GM19467 (cell line): ENCODE measurements around the gene ZFP1.

Experiments used
- ATAC-seq: cut with Tn5 transposase; IDR thresholded peaks from one replicate; pipeline ENCODE4 v1.9.1; 2021; ENCODE audit warnings: mild to moderate bottlenecking, moderate library complexity; ENCODE audit not compliant: unreplicated experiment

Gene ZFP1

DNA sequence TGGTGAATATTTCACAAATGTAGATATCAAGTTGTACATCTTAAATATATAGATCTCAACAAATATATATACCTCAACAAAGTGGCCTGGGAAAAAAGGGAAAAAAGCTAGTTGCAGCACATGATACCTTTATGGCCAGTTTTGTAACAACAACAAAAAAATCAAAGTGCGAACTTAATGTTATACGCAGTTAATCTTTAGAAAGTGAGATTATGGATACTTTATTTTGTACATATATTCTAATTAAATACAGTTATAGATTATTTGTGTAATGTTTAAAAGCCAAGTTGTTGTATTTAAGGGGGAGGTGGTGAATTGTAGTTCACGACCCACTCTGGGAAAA lies 385 bp upstream of the ZFP1 start:
- ATAC-seq, result no peak

DNA sequence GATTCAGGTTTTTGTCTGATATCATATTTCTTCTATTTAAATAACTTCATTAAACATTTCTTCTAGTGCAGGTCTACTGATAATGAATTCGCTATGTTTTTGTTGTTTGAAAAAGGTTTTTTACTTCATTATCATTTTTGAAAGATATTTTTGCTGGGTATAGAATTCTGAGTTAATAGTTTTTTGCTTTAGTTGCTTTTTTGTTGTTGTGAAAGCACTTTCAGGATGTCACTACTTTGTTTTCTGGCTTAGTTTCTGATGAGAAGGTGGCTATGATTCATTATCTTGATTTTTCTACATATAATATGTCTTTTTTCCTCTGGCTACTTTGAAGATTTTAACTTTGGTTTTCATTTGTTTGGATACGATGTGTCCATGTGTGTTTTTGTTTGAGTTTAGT lies 3.5 kb downstream of the ZFP1 start:
- no peak for ATAC-seq

DNA sequence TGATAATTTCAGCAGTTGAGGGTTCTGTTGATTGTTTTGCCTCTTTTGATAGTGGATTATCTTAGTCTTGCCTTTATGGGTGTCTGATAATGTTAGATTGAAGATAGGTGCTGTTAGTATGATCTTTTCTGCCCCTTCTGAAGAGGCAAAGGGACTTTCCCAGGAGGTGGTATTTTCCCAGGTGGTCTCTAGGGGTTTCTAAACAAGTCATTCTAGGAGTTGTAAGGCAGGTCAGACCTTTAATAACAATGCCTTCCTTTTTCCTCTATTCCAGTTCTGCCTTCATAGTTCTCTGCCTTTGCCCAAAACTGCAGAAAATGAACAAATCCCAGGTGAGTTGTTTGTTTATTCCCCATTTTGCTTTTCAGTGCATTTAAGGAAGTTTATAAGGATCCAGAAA lies 4.3 kb downstream of the ZFP1 start:
- no peak for ATAC-seq

DNA sequence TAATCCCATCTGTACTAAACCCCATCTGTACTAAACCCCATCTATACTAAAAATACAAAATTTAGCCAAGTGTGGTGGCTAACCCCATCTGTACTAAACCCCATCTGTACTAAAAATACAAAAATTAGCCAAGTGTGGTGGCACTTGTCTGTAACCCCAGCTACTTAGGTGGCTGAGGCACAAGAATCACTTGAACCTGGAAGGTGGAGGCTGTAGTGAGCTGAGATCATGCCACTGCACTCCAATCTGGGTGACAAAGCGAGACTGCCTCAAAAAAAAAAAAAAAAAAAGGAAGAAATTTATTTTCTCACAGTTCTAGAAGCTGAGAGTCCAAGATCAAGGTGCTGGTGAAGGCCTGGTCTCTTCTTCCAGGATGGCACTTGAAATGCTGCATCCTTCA lies 12.1 kb downstream of the ZFP1 start:
- ATAC-seq, result no peak

DNA sequence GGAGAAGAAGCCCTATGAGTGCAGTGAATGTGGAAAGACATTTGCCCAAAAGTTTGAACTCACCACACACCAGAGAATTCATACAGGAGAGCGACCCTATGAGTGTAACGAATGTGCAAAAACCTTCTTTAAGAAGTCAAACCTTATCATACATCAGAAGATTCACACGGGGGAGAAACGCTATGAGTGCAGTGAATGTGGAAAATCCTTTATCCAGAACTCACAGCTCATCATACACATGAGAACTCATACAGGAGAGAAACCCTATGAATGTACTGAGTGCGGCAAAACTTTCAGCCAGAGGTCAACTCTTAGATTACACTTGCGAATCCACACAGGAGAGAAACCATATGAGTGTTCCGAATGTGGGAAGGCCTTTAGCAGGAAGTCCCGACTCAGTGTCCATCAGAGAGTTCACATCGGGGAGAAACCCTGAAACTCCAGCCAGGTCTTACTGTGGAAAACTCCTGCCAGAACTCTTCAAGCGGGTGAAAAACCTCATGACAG lies 21.6 kb downstream of the ZFP1 start:
- no peak for ATAC-seq

DNA sequence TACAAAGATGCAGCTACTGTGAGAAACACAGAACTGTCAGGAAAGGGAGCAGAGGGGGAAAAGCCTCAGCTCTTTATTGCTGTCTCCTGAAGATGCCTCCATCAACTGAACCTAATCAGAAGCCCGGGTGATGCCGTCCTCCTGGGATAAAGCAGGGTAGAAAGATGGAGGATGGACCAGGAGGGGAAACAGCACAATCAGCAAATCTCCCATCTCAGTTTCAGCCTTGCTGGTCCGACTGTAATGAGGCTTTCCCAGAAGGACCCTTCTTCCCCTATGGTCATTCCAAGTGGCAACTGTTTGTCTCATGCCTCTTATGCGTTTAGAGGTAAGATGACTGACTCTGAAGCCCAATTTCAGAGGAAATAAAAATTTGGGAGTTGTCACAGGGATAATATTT lies 24.3 kb downstream of the ZFP1 start:
- ATAC-seq, result no peak

DNA sequence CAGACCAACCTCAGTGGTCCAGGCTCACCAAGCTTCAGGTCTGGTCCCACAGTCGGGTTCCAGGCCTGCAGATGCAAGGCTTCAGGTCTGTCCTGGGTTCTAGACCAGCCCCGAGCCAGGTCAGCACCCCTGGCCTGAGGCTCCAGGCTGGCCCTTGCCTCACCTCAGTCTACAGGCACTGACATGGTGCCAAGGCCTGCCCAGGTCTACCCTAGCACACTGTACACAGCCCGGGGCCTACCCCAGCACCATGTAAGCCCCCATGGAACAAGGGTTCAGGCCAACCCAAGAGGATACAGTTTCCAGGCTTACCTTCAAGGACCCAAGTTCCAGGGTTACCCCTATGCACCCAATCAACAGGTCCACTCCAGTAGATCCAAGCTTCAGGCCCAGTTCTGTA lies 26.8 kb downstream of the ZFP1 start:
- no peak for ATAC-seq

DNA sequence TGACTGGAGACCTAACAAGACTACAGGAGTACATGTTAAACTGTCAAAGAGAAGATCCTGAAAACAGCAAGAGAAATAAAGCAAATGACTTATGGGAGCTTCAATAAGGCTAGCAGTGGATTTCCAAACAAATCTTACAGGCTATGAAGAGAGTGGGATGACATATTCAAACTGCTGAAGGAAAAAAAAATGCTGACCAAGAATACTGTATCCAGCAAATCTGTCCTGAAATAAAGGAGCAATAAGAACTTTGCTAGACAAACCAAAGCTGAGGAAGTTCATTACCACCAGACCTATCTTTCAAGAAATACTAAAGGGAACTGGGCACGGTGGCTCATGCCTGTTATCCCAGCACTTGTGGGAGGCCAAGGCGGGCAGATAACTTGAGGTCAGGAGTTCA lies 28.6 kb downstream of the ZFP1 start:
- no peak for ATAC-seq

DNA sequence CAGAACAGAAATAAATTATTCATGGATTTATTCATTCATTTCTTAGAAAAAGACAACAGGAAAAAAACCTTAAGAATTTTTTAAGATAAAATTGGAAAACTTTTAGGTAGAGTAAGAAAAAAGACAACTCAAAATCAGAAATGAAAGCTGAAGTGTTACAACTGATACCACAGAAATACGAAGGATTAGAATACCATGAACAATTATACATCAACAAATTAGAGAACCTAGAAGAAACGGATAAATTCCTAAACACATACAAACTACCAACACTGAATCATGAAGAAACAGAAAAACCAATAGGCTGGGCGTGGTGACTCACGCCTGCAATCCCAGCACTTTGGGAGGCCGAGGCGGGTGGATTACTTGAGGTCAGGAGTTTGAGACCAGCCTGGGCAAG lies 30.9 kb downstream of the ZFP1 start:
- no peak for ATAC-seq

DNA sequence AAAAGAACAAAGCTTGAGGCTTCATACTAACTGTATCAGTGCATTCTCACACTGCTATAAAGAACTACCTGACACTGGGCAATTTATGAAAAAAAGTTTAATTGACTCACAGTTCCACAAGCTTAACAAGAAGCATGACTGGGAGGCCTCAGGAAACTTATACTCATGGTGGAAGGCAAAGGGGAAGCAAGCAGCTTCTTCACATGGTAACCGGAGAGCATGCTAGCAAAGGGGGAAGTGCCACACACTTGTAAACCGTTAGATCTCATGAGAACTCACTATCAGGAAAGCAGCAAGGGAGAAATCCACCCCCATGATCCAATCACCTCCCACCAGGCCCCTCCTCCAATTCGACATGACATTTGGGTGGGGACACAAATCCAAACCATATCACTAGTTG lies 33.3 kb downstream of the ZFP1 start:
- ATAC-seq, result no peak

DNA sequence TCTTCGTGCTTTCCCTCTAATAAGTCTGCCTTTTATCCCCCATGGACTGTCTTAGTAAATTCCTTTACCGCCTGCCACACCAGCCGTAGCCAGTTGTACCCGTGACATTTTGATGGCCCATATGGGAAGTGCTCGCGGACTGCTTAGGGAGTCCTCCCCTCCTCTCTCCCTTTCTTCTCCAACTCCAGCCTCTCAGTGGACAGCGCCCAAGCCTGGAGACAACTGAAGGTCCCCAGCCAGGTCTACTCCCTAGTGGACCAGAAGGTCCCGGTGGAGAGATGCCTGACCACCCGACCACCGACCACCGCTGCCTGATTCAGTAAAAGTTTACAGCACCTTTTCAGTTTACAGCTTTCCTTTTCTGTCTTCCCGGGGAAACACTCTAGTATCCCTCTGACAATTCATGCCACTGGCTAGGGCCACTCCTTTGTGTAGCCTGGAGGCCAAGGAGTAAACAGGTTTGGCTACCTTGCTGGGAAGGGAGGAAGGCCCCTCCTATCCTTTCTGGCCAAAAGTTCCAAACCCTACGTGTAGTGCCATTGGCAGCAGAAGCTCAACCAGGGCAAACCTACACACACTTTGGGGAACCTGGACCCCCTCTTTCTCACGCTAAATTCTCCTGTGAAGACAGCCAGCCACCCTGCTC lies 40.6 kb downstream of the ZFP1 start:
- no peak for ATAC-seq

DNA sequence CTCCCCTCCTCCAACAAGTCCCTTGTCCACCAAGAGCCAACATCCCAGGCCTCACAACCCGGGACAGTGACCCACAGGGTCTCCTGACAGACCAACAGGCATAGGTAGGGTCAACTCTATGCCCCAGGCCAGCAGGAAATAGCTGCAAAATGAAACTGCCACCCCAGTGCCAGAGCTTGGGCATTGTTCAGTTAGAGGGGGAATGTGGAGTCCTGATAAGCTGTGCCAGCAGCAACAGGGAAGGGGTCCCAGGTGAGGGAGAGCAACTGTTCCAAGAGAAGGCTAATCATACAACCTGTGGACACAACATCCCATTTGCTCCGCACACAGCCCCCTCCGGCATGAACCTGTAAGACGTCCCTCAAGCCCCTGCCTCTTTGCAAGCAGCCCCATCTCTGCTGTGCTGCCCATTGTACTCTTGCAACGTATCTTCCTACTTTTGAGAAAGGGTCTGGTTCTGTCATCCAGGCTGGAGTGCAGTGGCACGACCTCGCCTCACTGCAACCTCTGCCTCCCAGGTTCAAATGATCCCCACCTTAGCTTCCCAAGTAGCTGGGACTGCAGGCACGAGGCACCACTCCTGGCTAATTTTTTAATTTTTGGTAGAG lies 41.4 kb downstream of the ZFP1 start:
- ATAC-seq, result no peak

DNA sequence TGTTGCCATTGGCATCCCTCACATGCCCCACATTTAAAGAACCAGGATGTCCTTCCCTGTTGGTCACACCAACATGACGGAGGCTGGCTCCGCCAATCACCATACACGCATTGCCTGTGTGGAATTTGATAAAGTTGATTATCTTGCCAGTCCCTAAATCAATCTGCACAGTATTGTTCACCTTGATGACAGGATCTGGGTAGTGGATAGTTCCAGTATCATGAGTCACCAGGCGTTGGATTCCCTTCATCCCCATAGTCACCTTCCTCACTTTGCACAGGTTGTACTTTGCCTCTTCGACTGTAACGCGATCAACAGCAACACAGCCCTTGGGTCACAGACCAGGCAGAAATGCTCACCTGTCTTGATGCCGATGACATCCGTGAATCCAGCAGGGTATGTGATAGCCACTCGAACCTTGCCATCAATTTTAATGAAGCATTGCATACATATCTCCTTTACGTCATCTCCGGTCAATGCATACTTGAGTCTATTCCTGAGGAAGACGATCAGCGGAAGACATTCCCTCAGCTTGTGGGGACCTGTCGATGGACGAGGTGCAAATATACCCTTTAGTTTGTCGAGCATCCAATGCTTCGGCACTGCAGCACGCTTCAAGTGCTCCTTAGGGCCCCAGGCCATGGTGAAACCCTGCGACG lies 44.4 kb downstream of the ZFP1 start:
- no peak for ATAC-seq

DNA sequence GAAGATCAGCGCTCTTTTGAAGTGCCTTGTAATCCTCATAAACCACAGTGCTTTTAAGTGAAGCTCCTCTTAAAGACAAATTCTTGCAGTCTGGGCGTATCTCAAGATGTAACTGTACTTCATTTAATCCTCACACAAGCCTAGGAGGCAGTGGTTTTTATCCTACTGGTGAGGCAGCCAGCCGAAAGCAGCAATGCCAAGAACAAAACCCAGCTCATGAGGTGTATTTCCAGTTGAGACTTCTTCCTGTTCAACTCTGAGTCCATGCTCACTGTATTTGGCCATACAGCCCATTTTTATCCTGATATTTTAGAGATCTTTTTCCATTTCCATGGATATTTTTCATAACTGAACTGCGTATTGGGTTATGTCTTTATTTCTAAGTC lies 44.9 kb downstream of the ZFP1 start:
- ATAC-seq, result no peak

DNA sequence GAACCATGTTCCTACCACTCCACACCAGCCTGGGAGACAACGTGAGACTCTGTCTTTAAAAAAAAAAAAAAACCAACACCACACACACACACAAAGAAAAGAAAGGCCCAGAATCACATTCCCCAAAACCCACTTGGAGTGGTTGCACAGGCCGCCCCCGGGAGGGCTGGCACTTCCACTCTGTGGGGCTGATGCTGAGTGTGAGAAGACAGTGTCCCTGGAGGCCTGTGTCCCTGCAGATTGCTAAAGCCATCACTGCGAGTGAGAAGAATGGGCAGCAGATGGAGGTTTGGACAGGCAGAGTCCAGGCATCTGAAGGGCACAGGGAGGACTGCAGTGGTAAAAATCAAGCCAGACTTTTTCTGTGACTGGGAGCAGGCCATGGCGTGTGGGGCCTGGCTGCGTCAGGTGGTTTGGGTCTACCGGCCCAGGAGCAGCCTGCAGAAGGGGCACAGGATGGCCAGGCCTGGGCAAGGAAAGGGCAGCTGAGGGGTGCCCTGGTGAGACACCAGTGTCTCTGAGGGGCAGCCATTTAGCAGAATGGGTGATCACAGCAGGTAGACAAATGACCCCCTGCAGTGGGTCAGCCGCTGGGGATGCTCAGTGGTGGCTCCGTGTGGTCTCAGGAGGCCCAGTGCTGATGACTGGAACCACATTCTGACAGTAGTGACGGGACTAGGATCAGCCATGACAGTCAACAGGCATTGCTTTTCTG lies 45.6 kb downstream of the ZFP1 start:
- ATAC-seq, result no peak

DNA sequence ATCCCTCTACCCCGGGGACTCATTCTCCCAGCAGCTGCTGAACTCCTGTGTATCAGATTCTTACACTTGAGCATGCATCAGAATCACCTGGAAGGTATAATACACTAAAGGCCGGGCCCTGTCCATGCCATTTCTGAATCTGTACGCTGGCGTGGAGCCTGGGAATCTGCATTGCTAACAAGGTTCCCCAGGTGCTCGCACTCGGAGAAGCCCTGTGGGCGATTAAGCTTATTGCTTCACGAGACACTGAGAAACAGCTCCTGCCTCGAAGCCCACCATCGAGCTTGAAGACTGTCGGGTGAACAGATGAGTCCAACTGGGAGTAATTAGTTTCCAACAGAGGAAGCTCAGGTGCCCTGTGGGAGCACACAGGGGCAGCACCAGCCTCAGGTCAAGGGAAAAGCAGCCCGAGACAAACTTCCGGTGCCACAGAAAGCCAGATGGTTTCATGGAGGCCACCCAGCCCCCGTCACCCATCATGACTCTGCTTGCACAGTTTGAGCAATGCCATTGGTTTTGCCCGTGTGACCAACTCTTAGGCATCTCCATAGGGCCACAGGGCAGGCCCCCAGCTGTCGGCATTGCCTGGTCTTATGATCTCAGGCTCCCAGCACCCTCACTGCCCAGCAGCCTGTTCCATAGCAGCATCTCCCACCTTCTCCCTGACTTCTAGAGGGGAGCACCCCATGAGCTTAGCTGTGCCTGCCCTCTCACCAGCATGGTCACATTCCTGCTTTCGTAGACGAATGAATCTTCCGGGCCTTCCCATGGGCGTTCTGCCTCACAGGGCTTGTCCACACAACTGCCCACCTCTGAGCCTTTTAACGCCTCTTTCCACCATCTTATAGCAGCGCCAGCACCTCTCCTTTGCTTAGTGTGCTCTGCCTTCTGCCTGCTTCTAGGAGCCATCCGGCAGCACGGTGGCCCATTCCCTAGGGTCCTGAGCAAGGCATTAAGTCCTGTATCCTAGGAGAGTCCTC lies 47.8 kb downstream of the ZFP1 start:
- ATAC-seq, result no peak

DNA sequence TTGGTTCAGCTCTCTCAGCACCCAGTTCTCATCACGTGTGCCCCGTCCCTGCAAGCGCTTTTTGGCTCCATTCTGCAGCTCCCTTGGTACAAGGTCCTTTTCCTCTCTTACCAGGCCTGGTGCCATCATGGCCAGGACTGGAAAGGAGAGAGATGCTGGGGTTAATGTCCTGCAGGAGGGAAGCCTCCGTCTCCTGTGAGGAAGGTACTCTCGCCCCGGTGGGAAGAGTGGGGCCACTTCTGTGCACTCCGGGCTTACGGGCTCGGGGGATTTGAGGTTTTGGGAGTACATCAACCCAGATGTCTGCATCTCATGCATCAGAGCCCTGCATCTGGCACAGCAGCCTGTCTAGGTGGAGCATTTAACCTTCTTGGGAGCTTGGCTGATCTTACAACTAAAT lies 48.5 kb downstream of the ZFP1 start:
- ATAC-seq, result no peak

DNA sequence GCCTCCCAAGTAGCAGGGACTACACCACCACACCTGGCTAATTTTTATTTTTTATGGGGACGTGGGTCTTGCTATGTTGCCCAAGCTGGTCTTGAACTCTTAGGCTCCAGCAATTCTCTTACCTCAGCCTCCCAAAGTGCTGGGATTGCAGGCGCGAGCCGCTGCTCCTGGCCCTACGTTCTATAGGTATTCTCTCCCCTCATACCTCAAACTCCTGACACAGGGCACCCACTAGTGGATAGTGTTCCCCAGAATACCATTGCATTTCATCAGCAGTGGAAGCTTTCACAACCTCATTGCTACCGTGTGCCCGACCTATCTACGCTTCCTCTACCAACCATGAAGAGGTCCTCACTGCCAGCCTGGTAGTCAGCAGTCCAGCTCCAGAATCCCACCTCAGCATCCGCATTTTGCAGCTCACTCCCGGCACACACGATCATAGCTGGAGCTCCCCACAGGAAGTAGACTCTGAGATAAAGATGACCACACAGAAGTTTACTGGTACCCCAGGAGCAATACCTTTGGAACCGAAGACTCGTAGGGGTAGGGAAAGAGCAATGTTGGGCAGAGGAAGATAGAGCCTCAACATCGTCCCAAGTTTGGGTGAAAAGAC lies 49.3 kb downstream of the ZFP1 start:
- no peak for ATAC-seq

DNA sequence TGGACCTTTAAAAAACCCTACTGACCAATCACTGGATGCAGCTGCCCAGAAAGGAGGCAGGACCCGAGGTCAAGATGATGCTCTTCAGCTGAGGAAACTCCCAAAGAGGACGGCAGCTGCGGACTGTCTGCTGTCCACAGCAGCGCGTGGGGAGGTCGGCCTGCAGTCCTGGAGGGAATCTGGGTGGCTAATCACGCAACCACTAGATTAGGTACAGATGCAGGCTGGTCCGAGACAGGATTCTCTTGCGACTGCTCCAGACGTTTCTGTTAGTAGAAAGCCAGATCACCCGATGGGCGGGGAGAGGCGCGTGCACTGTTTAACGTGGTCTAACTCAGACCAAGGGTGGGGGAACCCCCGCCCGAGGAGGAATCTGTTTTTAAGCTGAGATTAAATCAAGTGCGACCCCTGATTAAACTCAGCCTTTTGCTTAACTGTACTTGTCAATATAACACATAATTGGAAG lies 49.8 kb downstream of the ZFP1 start:
- ATAC-seq, result no peak

DNA sequence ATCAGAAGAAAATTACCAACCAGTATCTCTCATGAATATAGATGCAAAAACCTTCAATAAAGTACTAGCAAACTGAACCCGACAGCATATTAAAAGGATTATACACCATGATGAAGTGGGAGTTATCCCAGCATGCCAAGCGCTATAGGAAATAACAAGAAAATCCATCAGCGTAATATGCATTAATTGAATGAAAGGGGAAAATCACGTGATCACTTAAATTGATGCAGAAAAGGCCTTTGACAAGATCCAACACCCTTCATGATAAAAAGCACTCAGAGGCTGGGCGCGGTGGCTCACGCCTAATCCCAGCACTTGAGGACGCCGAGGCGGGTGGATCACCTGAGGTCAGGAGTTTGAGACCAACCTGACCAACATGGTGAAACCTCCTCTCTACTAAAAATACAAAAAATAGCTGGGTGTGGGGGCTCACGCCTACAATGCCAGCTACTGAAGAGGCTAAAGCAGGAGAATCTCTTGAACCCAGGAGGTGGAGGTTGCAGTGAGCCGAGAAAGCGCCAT lies 53.8 kb downstream of the ZFP1 start:
- ATAC-seq, result no peak
